PFSK-1 (cell line): ENCODE measurements around the gene HOXB7.

Source experiments
- POLR2AphosphoS5 ChIP-seq: IDR thresholded peaks from 2 replicates; pipeline ENCODE4 v1.6.1; 2012; ENCODE audit warnings: low read depth, mild to moderate bottlenecking, control low read depth, low read length, moderate library complexity
- TAF1 ChIP-seq: IDR thresholded peaks from 2 replicates; pipeline ENCODE4 v1.6.1; 2012; ENCODE audit warnings: low read length, control low read depth, borderline replicate concordance; ENCODE audit not compliant: insufficient read depth

DNA sequence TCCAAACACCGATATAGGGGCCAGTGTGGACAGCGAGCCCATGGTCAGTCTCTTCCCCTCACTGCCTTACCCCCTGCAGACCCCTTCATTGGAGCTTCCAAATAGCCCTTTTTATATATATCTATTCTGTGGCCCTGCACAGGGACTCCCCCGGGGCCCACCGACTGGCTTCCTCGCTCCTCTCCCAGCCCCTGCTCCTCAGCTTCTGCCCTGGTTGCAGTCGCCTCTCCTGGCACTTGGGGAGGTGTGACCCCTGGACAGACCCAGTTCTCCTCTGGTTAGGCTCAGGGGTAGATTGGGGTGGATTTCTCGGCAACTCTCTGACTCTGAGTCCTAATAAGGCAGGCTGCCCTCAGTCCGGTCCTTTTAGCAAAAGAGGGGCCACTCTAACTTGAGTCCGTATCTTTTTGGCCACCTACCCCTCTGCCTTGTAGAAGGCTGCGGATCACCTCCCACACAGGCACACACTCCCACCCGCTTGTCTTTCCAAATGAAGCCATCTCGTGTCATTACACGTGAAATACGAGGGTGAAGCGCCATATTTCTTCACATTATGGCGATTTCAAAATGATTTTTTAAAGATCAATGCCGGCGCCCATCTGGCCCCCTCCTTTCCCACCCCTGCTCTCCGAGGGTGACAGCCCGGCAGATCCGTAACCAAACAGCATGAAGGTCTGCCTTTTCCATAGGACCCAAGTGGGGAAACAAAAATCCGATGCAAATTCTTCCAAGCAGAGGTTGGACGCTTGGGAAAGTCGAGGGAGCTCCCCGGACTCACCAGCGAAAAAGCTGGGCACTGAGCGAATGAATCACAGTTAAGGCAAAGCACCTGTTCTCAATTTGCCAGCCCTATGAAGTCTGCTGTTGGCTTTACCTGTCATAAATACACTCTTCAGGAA, 17.1 kb upstream of the HOXB7 start:
- TF ChIP-seq POLR2AphosphoS5: no peak
- TF ChIP-seq TAF1: no peak
